Endodermal cell (in vitro differentiated cells): Measurements from ENCODE around the gene CTR9. TPM values are rescaled to one million over a fixed set of nuclear protein-coding genes. Genes with fewer than 3 reads are reported as not detected.

Source experiments
- DNase-seq: peaks from one replicate; pipeline ENCODE4 v3.0.0-alpha.2; 2017
- H3K27ac ChIP-seq: 2 replicates; pipeline ENCODE4 v1.5.1; 2013; ENCODE audit warnings: mild to moderate bottlenecking, low read depth, low read length, moderate library complexity
- H3K27me3 ChIP-seq: 2 replicates; pipeline ENCODE4 v1.6.1; 2013; ENCODE audit warnings: mild to moderate bottlenecking, low read length, moderate library complexity; ENCODE audit not compliant: insufficient read depth, control insufficient read depth, poor library complexity, severe bottlenecking
- H3K36me3 ChIP-seq: 2 replicates; pipeline ENCODE4 v1.7.0; 2013; ENCODE audit warnings: mild to moderate bottlenecking, low read length, moderate library complexity; ENCODE audit not compliant: control insufficient read depth, insufficient read depth
- H3K4me1 ChIP-seq: one replicate; pipeline ENCODE4 v1.7.0; 2013; ENCODE audit warnings: low read length; ENCODE audit not compliant: control insufficient read depth, insufficient read depth
- H3K4me3 ChIP-seq: 2 replicates; pipeline ENCODE4 v1.5.1; 2013; ENCODE audit warnings: mild to moderate bottlenecking, low read length, moderate library complexity
- H3K9ac ChIP-seq: 2 replicates; pipeline ENCODE4 v1.6.1; 2013; ENCODE audit warnings: mild to moderate bottlenecking, low read length, moderate library complexity; ENCODE audit not compliant: poor library complexity, severe bottlenecking; ENCODE audit errors: extremely low read depth
- H3K9me3 ChIP-seq: 2 replicates; pipeline ENCODE4 v1.6.1; 2013; ENCODE audit warnings: mild to moderate bottlenecking, low read length, moderate library complexity; ENCODE audit not compliant: control insufficient read depth
- H3K27ac Mint-ChIP-seq: 2 replicates; pipeline ENCODE4 v1.8.0; 2020; ENCODE audit warnings: mixed read lengths
- H3K27me3 Mint-ChIP-seq: 2 replicates; pipeline ENCODE4 v1.8.0; 2021; ENCODE audit warnings: mild to moderate bottlenecking, mixed read lengths; ENCODE audit not compliant: insufficient read depth
- H3K36me3 Mint-ChIP-seq: 2 replicates; pipeline ENCODE4 v1.8.0; 2020; ENCODE audit warnings: low read depth, mixed read lengths
- H3K4me1 Mint-ChIP-seq: 2 replicates; pipeline ENCODE4 v1.8.0; 2020; ENCODE audit warnings: mixed read lengths
- H3K4me3 Mint-ChIP-seq: 2 replicates; pipeline ENCODE4 v1.8.0; 2020; ENCODE audit warnings: mild to moderate bottlenecking, moderate library complexity, mixed read lengths
- H3K9me3 Mint-ChIP-seq: 2 replicates; pipeline ENCODE4 v1.8.0; 2020; ENCODE audit warnings: mild to moderate bottlenecking, mixed read lengths
- WGBS, 2 experiments: methylation state at CpG; one replicate each; pipeline versions ENCODE4 v1.1.5 to v1.1.7; 2013; ENCODE audit warnings: missing lambda C conversion rate in 2 of 2, mixed read lengths in 1 of 2; ENCODE audit not compliant: insufficient coverage in 1 of 2, insufficient read length in 1 of 2; 5-methylcytosine and 5-hydroxymethylcytosine counted together
- total RNA-seq, 2 donors: library from RNA; stranded (reverse); fragmentation: NEBNext Ultra II Directional in 1 of 2; extraction: Animal tissue kit (Norgen Biotek cat#: 25700) in 1 of 2; gene quantifications; 2 replicates in 1 of 2; 3 replicates in 1 of 2; pipeline ENCODE4 v1.2.1, GENCODE V29; 2021
- TF ChIP-seq, protein P1 (sequence below): fragments of 200-600 bp; sonication (generic); conservative IDR thresholded peaks from 2 replicates; pipeline ENCODE4 v1.5.0; 2021; ENCODE audit warnings: antibody characterized with exemption, mild to moderate bottlenecking

CTR9 gene
- total RNA-seq, 2 donors from 2014 or later, result 32.7 to 37.5 TPM

DNA sequence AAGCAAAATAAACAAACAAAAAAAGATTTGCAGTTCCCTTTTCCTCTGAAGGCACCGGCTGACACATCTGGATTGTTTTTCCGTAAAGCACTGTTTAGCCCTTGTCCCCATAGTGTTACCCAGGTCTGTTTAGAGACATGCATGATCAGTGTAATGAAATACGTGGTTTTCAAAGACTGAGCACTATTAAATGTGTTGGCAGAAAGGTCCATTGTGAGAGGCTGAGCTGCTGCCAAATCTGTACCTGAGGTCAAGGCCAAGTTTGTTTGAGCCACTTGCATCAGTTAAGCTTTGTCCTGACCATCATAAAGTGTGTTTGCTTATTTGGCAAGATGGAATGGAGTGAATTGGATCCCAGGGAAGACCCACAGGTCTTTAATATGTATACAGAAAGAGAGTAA, 26.3 kb downstream of the CTR9 start:
- Mint-ChIP-seq H3K9me3 (no peaks in the 10 kb centered on the region), H3K27ac (no peak overlapping the region), H3K36me3 (peaks cover 60% of the 10 kb centered on the region), H3K4me3 (no peak overlapping the region), H3K27me3 (no peaks in the 10 kb centered on the region), H3K4me1 (no peaks in the 10 kb centered on the region)
- 97 to 100% methylated on average over 1 to 3 of the region's 3 CpGs for WGBS, 2 experiments
- DNase-seq, result no peak
- Histone ChIP-seq H3K27ac (no peak overlapping the region), H3K27me3 (no peaks in the 10 kb centered on the region), H3K4me1 (no peaks in the 10 kb centered on the region), H3K9ac (no peak overlapping the region), H3K4me3 (no peak overlapping the region), H3K9me3 (no peaks in the 10 kb centered on the region), H3K36me3 (peaks cover 70% of the 10 kb centered on the region)
- TF ChIP-seq, protein P1, sequence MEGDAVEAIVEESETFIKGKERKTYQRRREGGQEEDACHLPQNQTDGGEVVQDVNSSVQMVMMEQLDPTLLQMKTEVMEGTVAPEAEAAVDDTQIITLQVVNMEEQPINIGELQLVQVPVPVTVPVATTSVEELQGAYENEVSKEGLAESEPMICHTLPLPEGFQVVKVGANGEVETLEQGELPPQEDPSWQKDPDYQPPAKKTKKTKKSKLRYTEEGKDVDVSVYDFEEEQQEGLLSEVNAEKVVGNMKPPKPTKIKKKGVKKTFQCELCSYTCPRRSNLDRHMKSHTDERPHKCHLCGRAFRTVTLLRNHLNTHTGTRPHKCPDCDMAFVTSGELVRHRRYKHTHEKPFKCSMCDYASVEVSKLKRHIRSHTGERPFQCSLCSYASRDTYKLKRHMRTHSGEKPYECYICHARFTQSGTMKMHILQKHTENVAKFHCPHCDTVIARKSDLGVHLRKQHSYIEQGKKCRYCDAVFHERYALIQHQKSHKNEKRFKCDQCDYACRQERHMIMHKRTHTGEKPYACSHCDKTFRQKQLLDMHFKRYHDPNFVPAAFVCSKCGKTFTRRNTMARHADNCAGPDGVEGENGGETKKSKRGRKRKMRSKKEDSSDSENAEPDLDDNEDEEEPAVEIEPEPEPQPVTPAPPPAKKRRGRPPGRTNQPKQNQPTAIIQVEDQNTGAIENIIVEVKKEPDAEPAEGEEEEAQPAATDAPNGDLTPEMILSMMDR, result no peak

- Histone ChIP-seq H3K4me1 (no peaks in the 10 kb centered on the region), H3K27me3 (no peaks in the 10 kb centered on the region), H3K4me3 (no peak overlapping the region), H3K36me3 (peaks cover 66% of the 10 kb centered on the region), H3K9me3 (no peaks in the 10 kb centered on the region), H3K27ac (no peak overlapping the region), H3K9ac (no peak overlapping the region)
- Mint-ChIP-seq H3K4me3 (no peak overlapping the region), H3K9me3 (no peaks in the 10 kb centered on the region), H3K36me3 (peaks cover 56% of the 10 kb centered on the region), H3K27ac (no peak overlapping the region), H3K4me1 (no peaks in the 10 kb centered on the region), H3K27me3 (no peaks in the 10 kb centered on the region)
- TF ChIP-seq, protein P1, result no peak
- DNase-seq, result no peak
- 93 to 96% methylated on average over 4 to 6 of the region's 6 CpGs for WGBS, 2 experiments
Measured at GRCh38 chr11:10777806-10778205, 26.8 kb downstream of the CTR9 start.

GRCh38 chr11:10778217-10778970, 27.3 kb downstream of the CTR9 start:
- Histone ChIP-seq H3K36me3 (peaks cover 60% of the 10 kb centered on the region), H3K27me3 (no peaks in the 10 kb centered on the region), H3K9me3 (no peaks in the 10 kb centered on the region), H3K4me3 (no peak overlapping the region), H3K27ac (no peak overlapping the region), H3K9ac (no peak overlapping the region), H3K4me1 (no peaks in the 10 kb centered on the region)
- TF ChIP-seq, protein P1, result no peak
- H3K27me3 Mint-ChIP-seq, result no peaks in the 10 kb centered on the region
- 93 to 96% methylated on average over 13 of the region's 13 CpGs for whole genome bisulfite sequencing, 2 experiments
- DNase-seq, result no peak
- peaks cover 50% of the 10 kb centered on the region for H3K36me3 Mint-ChIP-seq
- peak overlapping the region; percentile 48 for H3K27ac Mint-ChIP-seq
- H3K4me3 Mint-ChIP-seq, result no peak overlapping the region
- H3K9me3 Mint-ChIP-seq, result no peaks in the 10 kb centered on the region
- no peaks in the 10 kb centered on the region for H3K4me1 Mint-ChIP-seq
